ENCODE results near the gene CACNA2D3.

CACNA2D3 gene

DNA sequence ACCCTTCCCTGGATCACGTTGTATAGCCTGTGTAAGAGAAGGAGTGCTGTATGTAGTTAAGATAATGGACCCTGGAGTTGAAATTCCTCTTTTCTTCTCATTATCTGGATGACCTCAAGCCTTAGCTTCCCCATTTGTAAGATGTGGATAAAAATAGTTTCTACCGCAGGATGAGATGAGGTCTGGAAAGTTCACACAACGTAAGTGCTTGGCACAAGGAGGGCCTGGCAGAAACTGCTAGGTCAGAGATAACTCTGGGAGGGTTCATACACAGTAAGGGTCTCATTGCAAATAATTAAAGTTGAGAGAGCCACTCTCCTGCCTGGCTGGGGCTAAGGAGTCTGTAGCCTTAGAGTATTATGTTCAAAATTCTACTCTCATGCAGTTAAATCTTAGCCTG is 591.1 kb downstream of the CACNA2D3 start:
- no peak for DNase-seq

DNA sequence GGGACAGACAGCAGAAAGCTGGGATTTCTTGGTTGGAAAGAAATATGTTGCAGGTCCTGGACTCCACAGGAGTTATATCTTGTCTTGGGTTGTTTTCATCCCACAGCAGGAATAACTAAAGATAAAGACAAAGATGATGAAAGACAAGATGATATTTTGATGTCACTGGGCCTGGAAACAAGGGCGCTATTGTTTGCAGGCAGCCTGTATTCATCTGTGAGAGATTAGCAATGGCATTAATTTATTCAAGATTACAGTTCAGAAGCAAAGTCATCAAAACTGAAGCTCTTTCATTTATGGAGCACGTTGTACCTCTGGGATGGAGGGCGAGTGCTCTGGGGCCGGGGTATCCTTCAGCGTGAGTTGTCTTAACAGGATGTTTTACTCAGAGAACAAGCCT is 591.7 kb downstream of the CACNA2D3 start:
- DNase-seq = no peak

DNA sequence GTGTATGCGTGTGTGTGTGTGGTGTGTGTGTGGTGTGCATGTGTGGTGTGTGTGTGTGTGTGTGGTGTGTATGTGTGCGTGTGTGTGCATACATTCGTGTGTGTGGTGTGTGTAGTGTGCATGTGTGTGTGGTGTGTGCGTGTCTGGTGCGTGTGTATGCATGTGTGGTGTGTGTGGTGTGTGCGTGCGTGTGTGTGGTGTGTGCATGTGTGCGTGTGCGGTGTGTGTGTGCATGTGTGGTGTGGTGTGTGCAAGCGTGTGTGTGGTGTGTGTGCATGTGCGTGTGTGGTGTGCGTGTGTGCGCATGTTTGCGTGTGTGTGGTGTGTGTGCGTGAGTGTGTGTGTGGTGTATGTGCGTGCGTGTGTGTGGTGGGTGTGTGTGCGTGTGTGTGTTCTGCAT is 595.2 kb downstream of the CACNA2D3 start:
- no peak for DNase-seq

DNA sequence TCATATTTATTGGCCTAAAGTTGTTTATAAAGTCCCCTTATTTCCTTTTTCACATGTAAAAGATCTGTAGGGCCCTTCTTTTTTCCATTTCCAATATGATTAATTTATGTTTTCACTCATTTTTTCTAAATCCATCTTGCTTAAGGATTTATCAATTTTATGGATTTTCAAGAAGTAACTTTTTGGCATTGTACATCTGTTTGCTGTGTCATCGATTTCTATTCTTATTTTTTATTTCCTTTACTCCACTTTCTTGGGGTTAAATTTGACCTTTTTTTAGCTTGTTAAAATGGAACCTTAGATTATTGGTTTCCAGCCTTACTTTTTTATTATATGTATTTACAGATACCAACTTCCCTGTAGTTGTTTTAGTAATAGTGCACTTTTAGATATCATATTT is 597.6 kb downstream of the CACNA2D3 start:
- no peak for DNase-seq

DNA sequence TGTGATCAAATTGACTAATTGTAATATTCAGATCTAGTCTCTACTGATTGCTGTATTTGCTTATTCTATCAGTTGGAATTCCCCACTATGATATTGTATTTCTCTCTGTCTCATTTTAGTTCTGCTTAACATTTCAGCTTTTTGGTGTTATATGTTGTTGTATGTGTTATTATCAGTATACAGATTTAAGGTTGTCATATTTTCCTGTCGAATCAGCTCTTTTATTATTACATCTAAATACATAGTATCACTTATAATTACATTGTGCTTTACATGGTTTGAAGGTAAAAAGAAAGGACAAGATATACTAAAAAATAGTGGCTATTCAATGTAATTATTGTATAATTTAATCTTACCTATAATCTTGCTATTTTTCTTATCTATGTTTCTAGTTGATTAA is 598.3 kb downstream of the CACNA2D3 start:
- no peak for DNase-seq

DNA sequence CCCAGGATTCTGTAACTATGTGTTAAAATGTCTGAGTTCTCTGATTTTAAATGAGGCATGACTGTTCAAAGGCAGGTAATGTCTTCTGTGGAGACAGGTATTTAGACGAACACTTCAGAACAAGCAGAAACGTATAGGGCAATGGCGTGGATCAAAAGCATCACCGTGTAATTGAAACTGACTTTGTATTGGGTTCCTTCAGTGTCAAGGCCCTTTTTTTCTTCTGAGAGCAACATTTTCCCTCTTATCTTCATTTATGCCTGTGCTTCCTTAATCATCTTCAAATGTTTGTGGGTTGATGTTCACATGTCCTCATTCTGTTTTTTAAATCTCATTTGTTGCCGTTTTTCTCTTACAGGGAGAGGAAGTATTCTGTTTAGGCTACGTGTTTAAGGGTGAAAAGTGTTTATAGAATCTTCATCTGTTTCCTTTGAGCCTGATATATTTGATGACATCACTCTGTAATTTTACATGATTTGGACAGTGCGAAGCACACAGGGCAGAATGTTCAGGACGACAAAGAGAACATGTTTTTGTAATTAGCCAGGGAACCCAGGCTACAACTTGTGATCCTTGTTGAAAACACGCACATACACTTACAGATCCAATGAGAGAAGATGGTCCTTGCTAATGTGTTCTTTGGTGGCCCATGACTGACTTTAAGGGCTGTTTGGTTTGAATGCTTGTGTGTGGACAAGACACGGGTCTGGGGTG is 609.5 kb downstream of the CACNA2D3 start:
- no peak for DNase-seq

DNA sequence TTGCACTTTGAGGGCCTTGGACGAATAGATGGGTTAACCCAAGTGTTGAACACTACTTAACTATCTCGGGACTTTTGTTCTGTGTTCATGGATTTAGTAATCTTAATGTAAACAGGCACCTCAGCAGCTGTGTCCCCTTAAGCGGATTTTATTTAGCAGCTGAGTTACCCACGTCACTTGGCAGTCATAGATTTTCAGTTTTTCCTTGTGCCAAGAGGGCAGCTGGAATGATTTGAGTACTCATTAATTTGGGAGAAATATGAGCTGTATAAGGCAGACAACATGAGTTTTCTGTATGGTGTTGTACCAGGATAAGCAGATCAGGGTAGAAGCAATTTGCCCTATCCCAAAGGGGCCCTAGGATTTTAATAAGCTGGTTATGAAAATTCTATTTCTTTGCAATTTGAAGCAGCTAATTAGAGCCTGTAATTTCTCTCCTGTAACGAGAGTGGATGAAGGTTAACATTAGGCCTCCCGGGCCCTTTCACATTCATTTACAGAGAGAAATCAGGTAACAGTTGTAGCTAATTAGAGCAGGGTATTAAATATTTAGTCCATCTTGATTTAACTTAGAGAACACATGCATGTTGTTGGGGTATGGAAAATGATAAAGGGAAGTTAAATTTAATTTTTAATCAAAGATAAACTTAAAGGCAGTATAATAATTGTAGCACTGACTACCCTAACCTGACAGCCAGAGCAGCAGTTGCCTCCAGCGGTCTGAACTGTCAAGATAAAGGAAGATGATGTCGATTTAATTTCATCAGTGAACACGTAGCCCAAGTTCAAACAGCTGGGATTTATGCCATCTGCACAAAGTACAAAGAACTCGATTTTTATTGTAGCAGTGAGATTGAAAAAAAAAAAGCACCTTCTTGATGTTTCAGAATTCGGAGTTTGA is 611.0 kb downstream of the CACNA2D3 start:
- DNase-seq = no peak

DNA sequence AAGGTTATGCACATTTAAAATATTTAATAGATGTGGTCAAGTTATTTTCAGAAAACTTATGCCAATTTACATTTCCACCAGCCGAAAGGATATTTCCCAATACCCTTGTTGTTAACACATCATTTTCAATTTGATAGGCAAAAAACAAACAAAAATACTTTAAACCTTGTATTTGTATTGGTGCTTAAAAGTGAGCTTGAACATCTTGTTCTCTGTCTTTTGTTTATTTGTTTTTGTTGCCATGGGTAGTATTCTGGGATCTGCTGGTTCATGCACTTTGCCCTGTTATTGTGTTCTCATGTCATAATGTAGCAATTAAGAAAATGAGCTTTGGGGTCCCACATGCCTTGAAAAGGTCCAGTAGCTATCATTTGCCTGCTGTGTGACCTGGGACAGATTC is 614.1 kb downstream of the CACNA2D3 start:
- no peak for DNase-seq

DNA sequence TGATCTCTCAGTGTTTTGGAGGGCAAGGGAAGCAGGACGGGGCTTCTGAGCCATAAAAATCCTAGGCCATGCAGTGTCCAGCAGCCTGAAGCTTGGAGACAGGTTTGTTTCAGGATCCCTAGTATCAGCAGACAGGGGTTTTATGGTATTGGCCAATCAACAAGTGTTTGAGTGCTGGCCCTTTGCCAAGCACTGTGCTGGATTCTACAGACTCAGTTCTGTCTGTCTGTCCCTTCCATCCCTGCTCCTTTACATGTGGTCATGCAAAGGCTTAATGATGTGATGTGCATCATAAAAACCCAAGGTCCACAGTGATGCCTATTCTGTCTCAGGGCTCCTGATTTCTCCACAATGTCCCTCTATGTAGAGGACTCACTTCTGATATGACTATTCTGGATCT is 621.4 kb downstream of the CACNA2D3 start:
- no peak for DNase-seq

DNA sequence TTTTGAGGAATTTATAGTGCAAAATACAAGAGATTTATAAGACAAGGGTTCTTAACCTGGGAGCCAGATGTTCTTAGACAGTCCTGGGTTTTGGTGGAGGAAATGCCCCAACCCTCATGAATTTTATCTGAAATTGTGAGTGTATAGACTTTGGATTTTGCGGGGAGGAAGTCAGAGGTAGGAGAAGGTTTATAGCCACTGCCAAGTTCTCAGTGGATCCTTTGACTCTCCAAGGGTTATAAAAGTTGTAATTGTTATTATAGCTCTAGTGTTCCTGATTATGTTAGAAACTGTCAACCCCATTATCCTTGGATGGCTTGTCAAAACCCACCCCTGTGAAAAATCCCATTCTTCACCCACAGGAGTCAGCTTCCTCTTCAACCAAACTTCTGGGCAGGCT is 621.9 kb downstream of the CACNA2D3 start:
- no peak for DNase-seq

DNA sequence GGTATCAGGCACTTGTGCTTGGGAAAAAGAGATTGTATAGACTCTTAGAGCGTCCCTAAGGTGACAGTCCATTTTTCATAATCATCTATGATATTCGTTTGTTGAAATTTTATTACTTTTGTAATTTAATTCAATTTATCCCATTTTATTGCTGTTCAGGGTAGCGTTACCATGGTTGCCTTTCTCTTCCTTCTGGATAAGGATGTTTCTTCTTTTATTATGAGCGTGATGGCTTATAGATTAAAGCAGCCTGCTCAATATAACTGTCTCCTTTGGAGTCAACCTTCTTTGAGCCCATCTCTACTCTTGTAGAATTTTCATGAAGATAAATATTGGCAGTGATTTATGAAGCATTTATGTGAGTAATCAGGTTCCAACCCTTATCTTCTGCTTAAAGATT is 623.5 kb downstream of the CACNA2D3 start:
- DNase-seq = no peak

DNA sequence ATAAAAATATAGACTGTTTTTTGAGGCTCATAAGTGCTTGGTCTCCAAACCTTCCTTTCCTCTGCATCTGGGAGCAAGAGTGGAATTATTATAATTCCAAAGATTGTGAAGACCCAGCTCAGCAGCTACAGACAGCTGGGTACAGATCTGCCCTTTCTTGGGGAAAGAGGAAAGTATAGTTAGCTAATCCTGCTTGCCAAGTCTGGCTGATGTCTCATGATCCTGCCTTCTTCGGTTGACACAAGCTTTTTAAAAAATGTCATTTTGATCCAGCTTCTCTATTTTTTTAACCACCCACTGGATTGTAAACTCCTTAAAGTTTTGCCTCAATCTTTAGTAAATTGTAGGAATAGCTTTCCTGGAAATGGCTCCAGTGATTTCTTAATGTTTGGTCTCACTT is 624.4 kb downstream of the CACNA2D3 start:
- no peak for DNase-seq

DNA sequence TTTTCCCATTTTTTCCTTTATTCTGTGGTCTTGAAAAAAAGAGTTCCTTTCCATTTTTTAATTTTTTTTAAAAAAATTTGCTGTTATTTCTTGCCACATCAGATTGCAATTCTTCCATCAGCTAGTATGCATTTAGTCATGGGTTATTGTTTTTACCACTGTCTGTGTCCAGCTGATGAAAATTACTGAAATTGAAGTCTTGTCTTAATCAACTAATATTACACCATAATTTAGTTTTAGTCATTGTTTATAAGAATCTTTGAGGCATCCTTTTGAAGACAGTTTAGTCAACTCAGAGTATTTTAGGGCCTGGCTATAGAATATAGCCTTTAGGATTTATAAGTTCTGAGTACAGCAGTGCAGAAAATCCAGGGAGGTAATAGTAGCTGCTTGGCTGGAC is 633.4 kb downstream of the CACNA2D3 start:
- no peak for DNase-seq

DNA sequence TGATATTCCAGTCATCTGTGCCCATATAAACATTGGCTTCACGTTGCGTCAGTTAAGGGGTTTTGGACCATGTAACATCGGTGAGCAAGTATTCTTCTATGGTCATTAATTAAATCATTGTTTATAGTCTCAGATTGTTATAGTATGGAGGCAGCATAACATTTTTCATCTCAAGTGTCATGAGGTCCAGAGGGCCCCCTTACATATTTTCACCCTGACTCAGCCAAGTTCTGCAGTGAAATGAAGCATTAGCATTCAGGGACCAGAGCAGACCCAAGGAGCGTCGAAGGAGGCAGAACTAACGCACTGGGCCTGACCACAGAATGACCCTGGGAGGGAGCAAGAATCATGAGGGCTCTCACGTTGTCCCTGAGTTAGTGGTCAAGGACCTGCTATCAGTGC is 634.0 kb downstream of the CACNA2D3 start:
- no peak for DNase-seq

DNA sequence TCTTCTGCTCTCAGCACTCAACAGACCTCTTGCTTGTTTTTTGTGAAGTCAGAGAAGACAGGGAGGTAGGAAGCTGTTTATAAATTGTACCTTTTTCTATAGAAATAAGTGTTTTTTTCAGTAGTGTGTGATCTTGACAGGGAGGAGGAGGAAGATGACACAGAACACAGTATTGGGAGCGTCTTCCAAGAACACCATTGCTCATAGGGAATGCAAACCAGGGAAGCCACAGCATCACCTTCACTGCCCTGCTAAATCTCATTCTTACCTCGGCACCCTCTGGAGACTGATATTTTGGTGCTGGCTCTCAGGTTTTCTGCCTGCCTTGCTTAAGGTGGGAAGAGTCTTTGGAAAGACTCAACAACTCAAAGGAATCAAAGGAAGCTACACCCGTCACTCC is 636.1 kb downstream of the CACNA2D3 start:
- DNase-seq = no peak

DNA sequence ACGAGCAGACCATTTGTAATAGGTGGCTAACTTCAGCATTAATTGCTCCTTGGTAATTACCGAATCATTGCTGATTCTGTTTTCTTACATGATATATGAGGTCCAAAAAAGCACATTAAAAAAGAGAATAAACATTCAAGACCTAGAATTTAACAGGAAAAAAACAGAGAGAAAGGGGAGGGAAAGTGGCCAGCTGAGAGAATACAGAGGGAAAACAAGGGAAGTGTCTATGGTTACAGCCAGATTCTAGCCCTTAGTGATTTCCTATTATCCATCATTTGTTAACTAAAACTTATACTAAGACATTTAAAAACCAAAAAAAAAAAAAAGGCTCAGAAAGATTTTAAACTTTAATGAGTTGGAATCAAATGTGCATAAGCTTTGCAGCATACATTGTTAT is 636.8 kb downstream of the CACNA2D3 start:
- no peak for DNase-seq

DNA sequence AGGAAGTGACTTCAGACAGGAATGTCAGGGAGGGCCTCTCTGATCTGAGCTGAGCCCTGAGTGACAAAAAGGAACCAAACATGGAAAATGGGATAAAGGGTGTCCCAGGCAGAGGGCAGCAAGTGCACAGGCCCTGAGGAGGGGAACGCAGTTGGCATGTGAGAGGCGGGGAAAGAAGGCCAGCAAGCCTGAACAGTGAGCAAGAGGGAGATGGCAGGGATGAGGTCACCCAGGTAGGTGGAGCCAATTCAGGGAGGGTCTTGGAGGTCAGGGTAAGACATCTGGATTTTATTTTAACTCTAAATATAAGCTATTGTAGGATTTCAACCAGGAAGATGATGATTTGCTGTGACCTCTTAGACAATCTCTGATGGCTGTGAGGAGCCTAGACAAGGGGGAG is 637.8 kb downstream of the CACNA2D3 start:
- DNase-seq = no peak

DNA sequence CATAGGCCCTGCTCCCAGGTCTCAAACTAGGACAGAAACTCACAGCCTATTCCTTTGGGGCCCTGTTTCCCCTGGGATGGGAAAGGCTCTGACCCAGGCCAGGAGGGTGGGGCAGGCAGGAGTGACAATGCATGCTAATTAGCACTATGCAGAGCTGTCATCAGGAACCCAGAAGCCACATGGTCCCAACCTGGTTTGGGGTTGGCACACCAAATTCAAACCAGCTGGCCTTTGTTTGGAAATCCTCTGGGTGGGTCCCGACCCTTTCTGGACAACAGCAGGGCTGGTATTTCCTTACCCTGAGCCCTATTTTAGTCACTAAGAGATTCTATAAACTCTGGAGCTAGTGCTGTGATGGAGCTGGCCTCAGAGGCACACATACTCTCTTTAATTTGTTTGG is 639.3 kb downstream of the CACNA2D3 start:
- no peak for DNase-seq

DNA sequence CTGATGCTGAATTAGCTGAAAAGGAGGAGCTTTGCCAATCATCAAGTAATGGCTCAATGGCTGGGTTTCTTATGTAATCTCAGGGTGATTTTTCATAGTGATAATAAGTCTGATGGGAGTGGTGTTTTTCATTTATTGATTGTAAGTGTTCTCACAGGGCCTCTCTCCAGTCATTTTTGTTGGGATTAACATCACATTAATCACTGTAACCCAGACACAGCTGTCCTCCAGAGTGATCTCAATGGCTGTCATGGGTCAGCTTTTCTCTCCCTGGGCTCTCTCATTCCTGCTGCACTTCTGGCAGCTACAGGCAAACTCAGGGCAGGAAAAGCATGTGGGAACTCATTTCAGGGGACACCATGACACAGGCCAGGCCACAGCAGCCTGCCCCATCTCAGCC is 642.6 kb downstream of the CACNA2D3 start:
- DNase-seq = no peak

DNA sequence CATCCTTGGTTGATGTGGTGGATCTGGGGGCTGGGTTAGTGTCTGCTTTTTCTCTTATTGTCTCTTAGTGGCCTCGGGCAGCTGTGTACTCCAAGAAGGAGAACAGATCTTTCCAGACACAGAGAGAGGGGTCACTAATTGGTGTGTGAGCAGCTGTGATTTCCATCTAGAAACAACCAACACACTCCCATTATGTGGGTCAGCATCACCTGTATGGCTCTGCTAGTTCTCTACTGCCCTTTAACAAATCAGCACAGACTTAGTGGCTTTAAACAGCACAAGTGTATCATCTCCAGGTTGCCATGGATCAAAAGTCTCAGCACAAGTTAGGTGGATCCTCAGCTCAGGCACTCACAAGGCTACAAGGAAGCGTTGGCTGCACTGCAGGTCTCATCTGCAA is 648.7 kb downstream of the CACNA2D3 start:
- DNase-seq = no peak

DNA sequence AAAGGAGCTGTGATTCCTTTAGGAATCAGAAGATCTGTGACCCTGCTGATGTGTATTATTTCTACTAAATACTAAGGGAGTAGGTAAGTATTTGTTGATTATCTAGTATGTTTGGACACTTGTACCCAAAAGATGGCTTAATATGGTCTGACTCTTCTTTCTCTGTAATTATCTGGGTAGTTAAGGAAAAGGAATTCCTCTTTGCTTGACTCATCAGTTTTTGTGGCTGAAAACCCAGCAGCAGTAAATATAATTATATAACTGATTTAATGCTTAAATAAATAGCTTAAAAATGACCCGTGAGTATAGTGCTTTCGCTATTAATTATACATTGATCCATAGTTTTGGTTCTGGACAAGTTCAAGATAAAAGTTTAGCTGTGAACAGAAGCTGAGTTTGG is 649.7 kb downstream of the CACNA2D3 start:
- no peak for DNase-seq

DNA sequence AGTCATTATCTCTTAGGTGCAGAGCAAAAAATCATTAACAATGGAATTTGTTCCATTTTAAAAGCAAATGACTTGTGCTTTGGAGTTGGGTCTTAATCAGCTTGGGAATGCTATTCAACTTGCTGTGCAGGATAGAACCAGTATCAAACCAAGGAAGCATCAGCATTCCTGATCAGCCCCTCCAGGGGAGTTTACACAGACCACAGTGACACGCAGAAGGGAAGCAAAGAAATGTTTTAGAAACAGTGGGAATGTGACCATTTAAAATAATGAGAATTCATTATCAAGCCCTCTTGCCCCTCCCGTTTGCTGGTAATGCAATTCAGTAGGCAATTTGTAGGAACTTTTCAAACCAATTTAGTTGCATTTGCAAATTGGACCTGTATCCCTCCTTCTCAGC is 650.4 kb downstream of the CACNA2D3 start:
- DNase-seq = no peak

DNA sequence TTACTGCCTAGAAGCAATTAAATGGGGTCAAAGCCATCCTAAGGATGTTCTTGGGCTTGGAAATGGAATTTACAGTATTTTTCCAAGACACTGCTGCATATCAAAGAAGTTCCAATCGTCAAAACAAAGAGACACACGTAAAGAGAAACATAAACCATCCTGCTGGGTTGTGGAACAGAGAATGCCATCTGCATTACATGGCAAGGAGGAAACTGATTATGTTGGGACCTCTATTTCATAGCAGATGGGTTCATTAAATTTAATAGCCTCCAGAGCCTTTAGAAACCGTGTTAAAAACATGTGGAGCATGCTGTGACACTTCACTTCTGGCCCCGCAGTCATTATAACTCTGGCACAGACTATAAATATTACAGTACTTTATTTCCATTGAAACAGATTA is 650.9 kb downstream of the CACNA2D3 start:
- no peak for DNase-seq

DNA sequence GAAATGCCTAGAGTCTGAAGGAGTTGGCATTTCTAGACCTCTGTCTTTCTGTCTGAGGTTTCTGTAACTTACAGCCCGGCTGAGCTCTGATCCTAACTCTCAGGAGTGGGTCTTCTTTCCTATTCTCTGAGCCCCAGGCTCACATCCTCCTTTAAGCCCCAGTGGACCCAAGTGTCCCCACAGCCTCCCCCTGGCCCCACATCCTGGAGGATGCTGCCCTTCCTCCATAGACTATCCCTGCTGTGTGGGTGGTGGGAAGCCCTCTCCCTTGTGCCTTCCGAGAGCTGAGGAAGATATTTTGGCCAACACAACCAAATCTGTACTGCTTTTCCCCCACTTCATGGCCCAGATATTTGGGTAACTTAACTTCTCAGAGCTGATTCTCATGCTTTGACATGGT is 654.2 kb downstream of the CACNA2D3 start:
- DNase-seq = no peak

DNA sequence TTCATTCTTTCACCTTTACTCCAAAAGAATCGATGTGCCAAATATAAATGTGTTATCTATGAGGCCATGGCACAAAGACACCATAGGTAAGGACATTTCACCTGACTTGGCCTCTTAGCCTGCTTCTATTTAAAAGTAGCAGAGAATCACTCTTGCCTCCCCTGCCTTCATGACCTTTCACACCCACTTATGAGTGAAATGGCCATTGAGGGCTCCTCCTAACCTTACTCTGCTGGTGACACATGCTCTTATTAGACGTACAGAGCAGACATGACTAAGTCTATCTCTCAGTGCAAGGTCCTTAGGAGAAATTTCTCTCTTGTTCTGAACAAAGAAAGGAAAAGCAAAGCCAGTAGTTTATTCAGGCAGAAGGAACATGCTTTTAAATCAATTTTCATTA is 654.8 kb downstream of the CACNA2D3 start:
- no peak for DNase-seq

All from CD4-positive, alpha-beta T cell treated with Interleukin-17A for 4 hours (primary cell).